Measurements from ENCODE around the gene MAGI3.

GRCh38 chr1:113401728-113402127, 11.4 kb downstream of the MAGI3 start:
- TF ChIP-seq YY1 (IDR thresholded peaks at IDR 0.05; ENCODE audit: insufficient read depth, insufficient replicate concordance, low read depth, low read length) (no peak), POLR2A (IDR thresholded peaks at IDR 0.05; ENCODE audit: insufficient read depth in 1 of 2, low read depth in 2 of 2, low read length in 2 of 2) (no peak), MAX (IDR thresholded peaks at IDR 0.05) (no peak), ZNF274 (CRISPR knock-in tag; IDR thresholded peaks at IDR 0.05) (no peak), DMAP1 (CRISPR knock-in tag; IDR thresholded peaks at IDR 0.05) (no peak), ADNP (CRISPR knock-in tag; IDR thresholded peaks at IDR 0.05) (no peak), GABPB1 (CRISPR knock-in tag; IDR thresholded peaks at IDR 0.05) (no peak), ZBTB20 (CRISPR knock-in tag; IDR thresholded peaks at IDR 0.05; ENCODE audit: borderline replicate concordance, low read depth) (no peak), STAG1 (CRISPR knock-in tag; IDR thresholded peaks at IDR 0.05) (no peak), ZBTB1 (CRISPR knock-in tag; IDR thresholded peaks at IDR 0.05; ENCODE audit: borderline replicate concordance) (no peak), FOXP1 (IDR thresholded peaks at IDR 0.05) (no peak), FOXP1 (CRISPR knock-in tag; IDR thresholded peaks at IDR 0.05) (no peak)
- TF ChIP-seq, protein P1, sequence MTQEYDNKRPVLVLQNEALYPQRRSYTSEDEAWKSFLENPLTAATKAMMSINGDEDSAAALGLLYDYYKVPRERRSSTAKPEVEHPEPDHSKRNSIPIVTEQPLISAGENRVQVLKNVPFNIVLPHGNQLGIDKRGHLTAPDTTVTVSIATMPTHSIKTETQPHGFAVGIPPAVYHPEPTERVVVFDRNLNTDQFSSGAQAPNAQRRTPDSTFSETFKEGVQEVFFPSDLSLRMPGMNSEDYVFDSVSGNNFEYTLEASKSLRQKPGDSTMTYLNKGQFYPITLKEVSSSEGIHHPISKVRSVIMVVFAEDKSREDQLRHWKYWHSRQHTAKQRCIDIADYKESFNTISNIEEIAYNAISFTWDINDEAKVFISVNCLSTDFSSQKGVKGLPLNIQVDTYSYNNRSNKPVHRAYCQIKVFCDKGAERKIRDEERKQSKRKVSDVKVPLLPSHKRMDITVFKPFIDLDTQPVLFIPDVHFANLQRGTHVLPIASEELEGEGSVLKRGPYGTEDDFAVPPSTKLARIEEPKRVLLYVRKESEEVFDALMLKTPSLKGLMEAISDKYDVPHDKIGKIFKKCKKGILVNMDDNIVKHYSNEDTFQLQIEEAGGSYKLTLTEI (CRISPR knock-in tag; conservative IDR thresholded peaks at IDR 0.05), result no peak
